HepG2 (cell line): Measurements from ENCODE around the gene YIF1B. TPM values are rescaled to one million over a fixed set of nuclear protein-coding genes. Genes with fewer than 3 reads are reported as not detected.
A peak's percentile ranks its signal among the peaks of the same experiment; 100 is the strongest.

ENCODE experiments used
- ATAC-seq: fragments of 200-7000 bp; cut with Tn5 transposase; 3 replicates; pipeline ENCODE4 v1.9.1; 2020; ENCODE audit warnings: mild to moderate bottlenecking, moderate library complexity
- BruUV-seq: library from RNA; stranded (reverse); fragments of 400-500 nt; replicated peaks from 2 replicates; lab custom pipeline; 2021; lab: Mats Ljungman, UMichigan
- CTCF ChIA-PET: fragments of 300-600 bp; formaldehyde crosslinking; extraction: SDS; loops from one replicate; lab custom pipeline; 2021; ENCODE audit warnings: low total read pairs, inconsistent platforms, low intra/inter-chr PET ratio; lab: Yijun Ruan, JAX
- POLR2A ChIA-PET: fragments of 350-600 bp; sonication (Branson Sonifier 250); formaldehyde crosslinking; loops from one replicate; lab custom pipeline; 2020; ENCODE audit warnings: antibody characterized with exemption, inconsistent platforms; lab: Yijun Ruan, JAX
- DNase-seq: peaks from one replicate; pipeline ENCODE4 v3.0.0-alpha.2; 2015; ENCODE audit warnings: low spot score
- FAIRE-seq: peaks from 3 replicates; lab custom pipeline; 2011; peaks lifted over from hg19 to GRCh38; lab: Jason Lieb, UNC
- H2AFZ ChIP-seq: one replicate; pipeline ENCODE4 v1.6.1; 2011; ENCODE audit warnings: low read length, inconsistent platforms
- H3K27ac ChIP-seq: fragments of 300-600 bp; 3 replicates; pipeline ENCODE4 v1.8.0; 2011; ENCODE audit warnings: mixed run types, mild to moderate bottlenecking, mixed read lengths, low read length, inconsistent platforms; ENCODE audit not compliant: insufficient read depth; ENCODE audit errors: extremely low read length
- H3K27me3 ChIP-seq, 2 experiments: fragments of 200-600 bp in 1 of 2; 2 replicates in 1 of 2; 3 replicates in 1 of 2; pipeline versions ENCODE4 v1.6.0 to v1.8.0; 2011; ENCODE audit warnings: low read length in 2 of 2, mild to moderate bottlenecking in 2 of 2, moderate library complexity in 2 of 2, inconsistent platforms in 1 of 2; ENCODE audit not compliant: insufficient read depth in 2 of 2, control insufficient read depth in 1 of 2
- H3K36me3 ChIP-seq, 2 experiments: fragments of 200-600 bp in 1 of 2; replicated peaks in 1 of 2; 2 replicates in 1 of 2; 3 replicates in 1 of 2; pipeline versions ENCODE4 v1.5.1 to v1.8.0; 2011; ENCODE audit warnings: low read length in 2 of 2, inconsistent platforms in 1 of 2; ENCODE audit not compliant: insufficient read depth in 2 of 2, control insufficient read depth in 1 of 2
- H3K4me1 ChIP-seq: 2 replicates; pipeline ENCODE4 v1.5.1; 2012; ENCODE audit warnings: low read length, inconsistent platforms; ENCODE audit not compliant: insufficient read depth
- H3K4me2 ChIP-seq: 2 replicates; pipeline ENCODE4 v1.6.0; 2011; ENCODE audit warnings: low read depth, low read length, inconsistent platforms
- H3K4me3 ChIP-seq, 3 experiments: fragments of 200-600 bp in 1 of 3; sonication (generic), shearing (Covaris generic) in 1 of 3; replicated peaks in 1 of 3; 2 replicates each; pipeline ENCODE4 v1.5.1; 2011 to 2016; ENCODE audit warnings: low read length in 3 of 3, inconsistent platforms in 2 of 3, low read depth in 2 of 3, mild to moderate bottlenecking in 2 of 3, control low read depth in 1 of 3, mixed read lengths in 1 of 3; ENCODE audit not compliant: insufficient read depth in 1 of 3
- H3K79me2 ChIP-seq: one replicate; pipeline ENCODE4 v1.6.1; 2011; ENCODE audit warnings: low read length, inconsistent platforms; ENCODE audit not compliant: insufficient read depth
- H3K9ac ChIP-seq: 2 replicates; pipeline ENCODE4 v1.6.0; 2011; ENCODE audit warnings: mild to moderate bottlenecking, low read depth, low read length, inconsistent platforms; ENCODE audit not compliant: insufficient read depth
- H3K9me3 ChIP-seq: 2 replicates; pipeline ENCODE4 v1.5.1; 2012; ENCODE audit warnings: mild to moderate bottlenecking, low read length
- H4K20me1 ChIP-seq: 2 replicates; pipeline ENCODE4 v1.6.0; 2011; ENCODE audit warnings: inconsistent platforms, mild to moderate bottlenecking, low read length, moderate library complexity; ENCODE audit not compliant: insufficient read depth
- CEBPB ChIP-seq: IDR thresholded peaks from 2 replicates; pipeline ENCODE4 v1.6.1; 2011; ENCODE audit warnings: low read depth, low read length, improper control_type of control experiment, borderline replicate concordance
- TOE1 ChIP-seq: sonication (generic); formaldehyde crosslinking; IDR thresholded peaks from 2 replicates; pipeline ENCODE4 v1.4.0; 2020; ENCODE audit warnings: mild to moderate bottlenecking, missing genetic modification reagents
- WGBS: methylation state at CpG from one replicate; pipeline ENCODE4 v1.1.6; 2017; ENCODE audit warnings: low lambda C conversion rate; 5-methylcytosine and 5-hydroxymethylcytosine counted together
- in situ Hi-C: cut with HindIII; loops from 2 replicates; pipeline ENCODE4 v1.10.0; 2017; ENCODE audit warnings: low pct_unique_long_range_greater_than_20kb; ENCODE audit not compliant: extremely low pct_ligation_motif_present
- intact Hi-C: fragments of 100-400 bp; cut with micrococcal nuclease; formaldehyde crosslinking; loops from one replicate; pipeline ENCODE4 v1.10.0; 2022; ENCODE audit not compliant: unreplicated experiment
- polyA plus RNA-seq, 8 experiments: library from polyadenylated mRNA; depleted of rRNA in 3 of 8; stranded (reverse) in 7 of 8; unstranded in 1 of 8; fragments of >200 nt; fragmentation: Illumina TruSeq in 4 of 8; extraction: Trizol in 4 of 8; gene quantifications; 2 replicates each; pipeline versions ENCODE4 v1.2.1 to v1.2.3, GENCODE V29; 2011 to 2016; ENCODE audit warnings: low read depth in 4 of 8, missing spikeins in 1 of 8, mixed read lengths in 1 of 8; ENCODE audit not compliant: insufficient read depth in 1 of 8
- total RNA-seq, 5 experiments: library from RNA; depleted of rRNA; stranded (reverse); fragments of >200 nt; fragmentation: Illumina TruSeq; extraction: Trizol; gene quantifications; 2 replicates each; pipeline ENCODE4 v1.2.3, GENCODE V29; 2016; ENCODE audit warnings: low read depth in 1 of 5
- TF ChIP-seq, protein P1 (sequence below): sonication (generic); formaldehyde crosslinking; IDR thresholded peaks from 2 replicates; pipeline ENCODE4 v1.4.0; 2020; ENCODE audit warnings: missing genetic modification reagents, borderline replicate concordance

YIF1B gene
- total and polyA plus RNA-seq, 2 of the 13 experiments (the other 11 are each of a cell fraction or from before 2014, with no cell fraction given) = 41.4 to 85.2 TPM

DNA sequence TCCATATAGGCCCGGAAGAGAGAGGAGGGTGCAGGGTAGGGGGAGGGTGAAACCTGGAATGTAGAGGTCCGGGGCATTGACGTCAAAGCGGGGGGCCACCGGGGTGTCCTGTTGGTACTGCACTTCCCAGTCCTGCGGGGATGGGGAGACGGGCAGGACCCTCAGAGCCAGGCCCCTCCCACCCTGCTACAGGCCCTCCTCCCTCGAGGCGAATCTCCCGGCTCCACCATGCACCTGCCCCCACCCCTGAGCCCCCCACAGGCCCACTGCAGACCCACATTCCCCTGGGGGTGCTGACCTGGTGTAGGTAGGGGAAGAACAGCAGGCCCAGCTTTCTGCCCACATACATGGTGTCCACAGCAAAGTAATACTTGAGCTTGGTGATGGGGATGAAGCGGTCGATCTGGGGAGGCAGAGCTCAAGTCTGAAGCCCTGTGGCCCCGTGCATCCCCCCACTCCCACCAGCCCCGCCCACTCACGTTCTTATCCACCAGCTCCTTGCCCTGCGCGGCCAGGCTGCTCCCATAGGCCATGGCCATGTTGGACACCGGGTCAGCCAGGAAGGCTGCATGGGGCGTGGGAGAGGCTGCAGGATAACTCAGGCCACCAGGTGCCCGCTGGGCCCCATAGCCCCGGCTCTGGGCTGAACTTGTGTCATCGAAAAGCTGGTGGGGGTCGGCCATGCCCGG lies 6.7 kb downstream of the YIF1B start:
- Histone ChIP-seq H2AFZ (no peak overlapping the region), H3K27me3 (no peaks in the 10 kb centered on the region; a peak in 1 of 5 replicates), H3K9ac (no peak overlapping the region), H3K4me3 (no peak overlapping the region), H3K4me2 (no peak overlapping the region), H3K9me3 (no peaks in the 10 kb centered on the region), H3K79me2 (no peaks in the 10 kb centered on the region), H3K27ac (no peak overlapping the region), H3K36me3 (peaks cover 3 to 6% of the 10 kb centered on the region in 2 experiments; a peak in 3 of 5 replicates), H3K4me1 (peaks cover 14% of the 10 kb centered on the region), H4K20me1 (no peaks in the 10 kb centered on the region)
- ATAC-seq = no peak
- FAIRE-seq = no peak
- no peak for TF ChIP-seq TOE1 (CRISPR knock-in tag)
- CTCF ChIA-PET = no interaction called here
- POLR2A ChIA-PET = no interaction called here
- 98% methylated on average over 16 of the region's 24 CpGs for WGBS
- in situ Hi-C loops (no loop called here), intact Hi-C loops (no loop called here)
- no peak for DNase-seq
- no TSS peak for BruUV-seq

- FAIRE-seq = no peak
- no peak for ATAC-seq
- POLR2A ChIA-PET = no interaction called here
- Histone ChIP-seq H3K27ac (no peak overlapping the region), H3K27me3 (no peaks in the 10 kb centered on the region), H3K4me1 (peaks cover 22% of the 10 kb centered on the region), H3K4me2 (no peak overlapping the region), H4K20me1 (no peaks in the 10 kb centered on the region), H3K9me3 (no peaks in the 10 kb centered on the region), H3K36me3 (peaks cover 3 to 6% of the 10 kb centered on the region in 2 experiments; a peak in 3 of 5 replicates), H3K79me2 (no peaks in the 10 kb centered on the region), H3K4me3 (no peak overlapping the region), H3K9ac (no peak overlapping the region), H2AFZ (no peak overlapping the region)
- in situ Hi-C loops (no loop called here), intact Hi-C loops (no loop called here)
- TF ChIP-seq, protein P1, sequence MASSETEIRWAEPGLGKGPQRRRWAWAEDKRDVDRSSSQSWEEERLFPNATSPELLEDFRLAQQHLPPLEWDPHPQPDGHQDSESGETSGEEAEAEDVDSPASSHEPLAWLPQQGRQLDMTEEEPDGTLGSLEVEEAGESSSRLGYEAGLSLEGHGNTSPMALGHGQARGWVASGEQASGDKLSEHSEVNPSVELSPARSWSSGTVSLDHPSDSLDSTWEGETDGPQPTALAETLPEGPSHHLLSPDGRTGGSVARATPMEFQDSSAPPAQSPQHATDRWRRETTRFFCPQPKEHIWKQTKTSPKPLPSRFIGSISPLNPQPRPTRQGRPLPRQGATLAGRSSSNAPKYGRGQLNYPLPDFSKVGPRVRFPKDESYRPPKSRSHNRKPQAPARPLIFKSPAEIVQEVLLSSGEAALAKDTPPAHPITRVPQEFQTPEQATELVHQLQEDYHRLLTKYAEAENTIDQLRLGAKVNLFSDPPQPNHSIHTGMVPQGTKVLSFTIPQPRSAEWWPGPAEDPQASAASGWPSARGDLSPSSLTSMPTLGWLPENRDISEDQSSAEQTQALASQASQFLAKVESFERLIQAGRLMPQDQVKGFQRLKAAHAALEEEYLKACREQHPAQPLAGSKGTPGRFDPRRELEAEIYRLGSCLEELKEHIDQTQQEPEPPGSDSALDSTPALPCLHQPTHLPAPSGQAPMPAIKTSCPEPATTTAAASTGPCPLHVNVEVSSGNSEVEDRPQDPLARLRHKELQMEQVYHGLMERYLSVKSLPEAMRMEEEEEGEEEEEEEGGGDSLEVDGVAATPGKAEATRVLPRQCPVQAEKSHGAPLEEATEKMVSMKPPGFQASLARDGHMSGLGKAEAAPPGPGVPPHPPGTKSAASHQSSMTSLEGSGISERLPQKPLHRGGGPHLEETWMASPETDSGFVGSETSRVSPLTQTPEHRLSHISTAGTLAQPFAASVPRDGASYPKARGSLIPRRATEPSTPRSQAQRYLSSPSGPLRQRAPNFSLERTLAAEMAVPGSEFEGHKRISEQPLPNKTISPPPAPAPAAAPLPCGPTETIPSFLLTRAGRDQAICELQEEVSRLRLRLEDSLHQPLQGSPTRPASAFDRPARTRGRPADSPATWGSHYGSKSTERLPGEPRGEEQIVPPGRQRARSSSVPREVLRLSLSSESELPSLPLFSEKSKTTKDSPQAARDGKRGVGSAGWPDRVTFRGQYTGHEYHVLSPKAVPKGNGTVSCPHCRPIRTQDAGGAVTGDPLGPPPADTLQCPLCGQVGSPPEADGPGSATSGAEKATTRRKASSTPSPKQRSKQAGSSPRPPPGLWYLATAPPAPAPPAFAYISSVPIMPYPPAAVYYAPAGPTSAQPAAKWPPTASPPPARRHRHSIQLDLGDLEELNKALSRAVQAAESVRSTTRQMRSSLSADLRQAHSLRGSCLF = no peak
- TF ChIP-seq CEBPB = peak; percentile 60; the same call in 1 of the 2 replicates
- CTCF ChIA-PET = no interaction called here
- BruUV-seq = no TSS peak
- 96% methylated on average over 12 of the region's 12 CpGs for WGBS
- no peak for DNase-seq
These were observed 7.6 kb downstream of the YIF1B start for GRCh38 chr19:38308006-38308766.
